Measurements from ENCODE around the gene MTFMT.
"Not testable (repeated sequence)": the region's sequence is repeated elsewhere in the genome, so short reads cannot be mapped to it uniquely, and the experiment has no call there.

The MTFMT gene

DNA sequence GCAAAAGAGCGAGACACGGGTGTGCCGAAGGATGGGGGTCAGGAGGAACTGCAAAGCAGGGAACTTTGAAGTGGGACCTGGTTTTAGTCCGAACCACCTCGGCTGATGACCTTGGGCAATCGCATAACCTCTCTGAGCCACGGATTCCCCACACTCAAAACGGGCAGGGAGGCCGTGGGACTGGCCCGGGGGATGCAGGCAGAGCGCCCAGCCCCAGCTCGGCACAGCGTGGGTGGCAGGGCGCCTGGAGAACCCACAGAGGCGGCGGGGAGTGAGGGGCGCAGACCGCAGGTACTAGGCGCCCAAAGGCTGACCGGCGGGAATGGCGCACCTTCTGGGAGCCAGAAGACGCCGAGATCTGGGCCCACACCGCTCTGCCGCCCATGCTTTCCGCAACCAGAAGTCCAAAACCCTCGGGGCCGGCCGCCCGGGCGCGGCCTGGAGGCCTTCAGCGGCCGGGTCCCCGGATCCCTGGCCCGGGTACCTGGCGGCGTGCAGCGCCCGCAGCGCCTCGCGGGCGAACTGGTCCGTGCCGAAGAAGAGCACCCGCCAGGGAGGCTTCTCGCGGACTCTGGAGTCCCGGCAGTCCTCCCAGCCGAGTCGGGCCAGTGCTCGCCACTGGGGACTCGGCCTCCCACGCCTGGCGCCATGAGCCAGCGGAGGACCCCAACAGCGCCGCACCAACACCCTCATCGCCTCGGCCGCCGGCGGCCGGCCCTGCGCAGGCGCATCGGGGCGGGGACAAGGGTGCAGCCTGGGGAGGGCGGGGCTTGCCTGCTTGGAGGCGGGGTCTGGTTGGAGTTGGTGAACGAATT is at the start of gene MTFMT:
TSS of gene MTFMT (minus strand) at position 719 of the 815 bp plus-strand sequence. CDS start at position 693, 26 bp downstream.
- no peak for DNase-seq

DNA sequence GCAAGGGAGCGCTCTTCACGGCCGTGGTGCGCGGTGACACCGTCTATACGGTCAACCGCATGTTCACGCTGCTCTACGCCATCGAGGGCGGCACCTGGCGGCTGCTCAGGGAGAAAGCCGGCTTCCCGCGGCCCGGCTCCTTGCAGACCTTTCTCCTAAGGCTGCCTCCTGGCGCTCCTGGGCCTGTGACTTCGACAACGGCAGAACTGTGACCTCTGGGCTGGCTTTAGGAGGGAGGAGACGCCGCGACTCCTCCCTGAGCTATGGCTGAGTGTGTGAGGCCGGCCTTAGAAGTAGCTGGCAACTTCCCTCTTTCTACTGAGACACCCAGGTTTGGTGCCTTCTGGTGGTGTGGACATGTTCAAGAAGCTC is 48.5 kb upstream of the MTFMT start:
- no peak for DNase-seq

DNA sequence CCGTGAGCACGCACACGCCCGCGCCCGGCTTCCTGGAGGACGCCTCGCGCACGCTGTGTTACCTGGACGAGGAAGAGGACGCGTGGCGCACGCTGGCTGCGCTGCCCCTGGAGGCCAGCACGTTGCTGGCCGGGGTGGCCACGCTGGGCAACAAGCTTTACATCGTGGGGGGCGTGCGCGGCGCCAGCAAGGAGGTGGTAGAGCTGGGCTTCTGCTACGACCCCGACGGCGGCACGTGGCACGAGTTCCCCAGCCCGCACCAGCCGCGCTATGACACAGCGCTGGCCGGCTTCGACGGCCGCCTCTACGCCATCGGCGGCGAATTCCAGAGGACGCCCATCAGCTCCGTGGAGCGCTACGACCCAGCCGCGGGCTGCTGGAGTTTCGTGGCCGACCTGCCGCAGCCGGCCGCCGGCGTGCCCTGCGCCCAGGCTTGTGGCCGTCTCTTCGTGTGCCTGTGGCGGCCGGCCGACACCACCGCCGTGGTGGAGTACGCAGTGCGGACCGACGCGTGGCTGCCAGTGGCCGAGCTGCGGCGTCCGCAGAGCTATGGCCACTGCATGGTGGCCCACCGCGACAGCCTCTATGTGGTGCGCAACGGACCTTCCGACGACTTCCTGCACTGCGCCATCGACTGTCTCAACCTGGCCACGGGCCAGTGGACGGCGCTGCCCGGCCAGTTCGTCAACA is 48.0 kb upstream of the MTFMT start:
- no peak for DNase-seq

DNA sequence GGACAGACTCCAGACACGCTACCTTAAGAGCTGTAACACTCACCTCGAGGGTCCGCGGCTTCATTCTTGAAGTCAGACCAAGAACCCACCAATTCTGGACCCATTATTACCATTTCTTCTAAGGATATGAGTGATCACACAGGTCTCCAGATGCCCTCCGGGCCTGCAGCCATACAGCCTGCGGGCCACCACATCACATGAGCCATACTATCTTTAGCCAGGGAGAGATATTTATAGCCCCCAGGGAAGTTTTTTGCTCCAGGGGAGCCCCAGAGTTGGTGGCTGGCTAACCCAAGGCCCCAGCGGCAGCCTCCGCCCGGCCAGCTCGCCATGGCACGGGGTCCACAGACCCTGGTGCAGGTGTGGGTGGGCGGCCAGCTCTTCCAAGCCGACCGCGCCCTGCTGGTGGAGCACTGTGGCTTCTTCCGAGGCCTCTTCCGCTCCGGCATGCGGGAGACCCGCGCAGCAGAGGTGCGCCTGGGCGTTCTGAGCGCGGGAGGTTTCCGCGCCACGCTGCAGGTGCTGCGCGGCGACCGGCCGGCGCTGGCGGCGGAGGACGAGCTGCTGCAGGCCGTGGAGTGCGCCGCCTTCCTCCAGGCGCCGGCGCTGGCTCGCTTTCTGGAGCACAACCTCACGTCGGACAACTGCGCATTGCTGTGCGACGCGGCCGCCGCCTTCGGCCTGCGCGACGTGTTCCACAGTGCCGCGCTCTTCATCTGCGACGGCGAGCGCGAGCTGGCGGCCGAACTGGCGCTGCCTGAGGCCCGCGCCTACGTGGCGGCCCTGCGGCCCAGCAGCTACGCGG is 47.2 kb upstream of the MTFMT start, which contains the start of gene KBTBD13:
TSS of gene KBTBD13 (plus strand) at position 261 of the 805 bp plus-strand sequence. CDS start at position 331, 70 bp downstream.
- no peak for DNase-seq

DNA sequence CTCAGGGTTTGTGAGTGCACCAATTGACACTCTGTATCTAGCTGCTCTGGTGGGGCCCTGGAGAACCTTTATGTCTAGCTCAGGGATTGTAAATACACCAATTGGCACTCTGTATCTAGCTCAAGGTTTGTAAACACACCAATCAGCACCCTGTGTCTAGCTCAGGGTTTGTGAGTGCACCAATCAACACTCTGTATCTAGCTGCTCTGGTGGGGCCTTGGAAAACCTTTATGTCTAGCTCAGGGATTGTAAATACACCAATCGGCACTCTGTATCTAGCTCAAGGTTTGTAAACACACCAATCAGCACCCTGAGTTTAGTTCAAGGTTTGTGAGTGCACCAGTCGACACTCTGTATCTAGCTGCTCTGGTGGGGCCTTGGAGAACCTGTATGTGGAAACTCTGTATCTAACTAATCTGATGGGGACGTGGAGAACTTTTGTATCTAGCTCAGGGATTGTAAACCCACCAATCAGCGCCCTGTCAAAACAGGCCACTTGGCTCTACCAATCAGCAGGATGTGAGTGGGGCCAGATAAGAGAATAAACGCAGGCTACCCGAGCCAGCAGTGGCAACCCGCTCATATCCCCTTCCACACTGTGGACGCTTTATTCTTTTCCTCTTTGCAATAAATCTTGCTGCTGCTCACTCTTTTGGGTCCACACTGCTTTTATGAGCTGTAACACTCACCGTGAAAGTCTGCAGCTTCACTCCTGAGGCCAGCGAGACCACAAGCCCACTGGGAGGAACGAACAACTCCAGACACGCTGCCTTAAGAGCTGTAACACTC is 46.4 kb upstream of the MTFMT start:
- DNase-seq: not testable (repeated sequence)

DNA sequence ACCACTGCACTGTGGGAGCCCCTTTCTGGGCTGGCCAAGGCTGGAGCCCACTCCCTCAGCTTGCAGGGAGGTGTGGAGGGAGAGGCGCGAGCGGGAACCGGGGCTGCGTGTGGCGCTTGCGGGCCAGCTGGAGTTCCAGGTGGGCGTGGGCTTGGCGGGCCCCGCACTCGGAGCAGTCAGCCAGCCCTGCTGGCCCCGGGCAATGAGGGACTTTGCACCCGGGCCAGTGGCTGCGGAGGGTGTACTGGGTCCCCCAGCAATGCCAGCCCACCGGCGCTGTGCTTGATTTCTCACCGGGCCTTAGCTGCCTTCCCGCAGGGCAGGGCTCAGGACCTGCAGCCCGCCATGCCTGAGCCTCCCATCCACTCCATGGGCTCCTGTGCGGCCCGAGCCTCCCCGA is 45.5 kb upstream of the MTFMT start:
- DNase-seq: not testable (repeated sequence)

DNA sequence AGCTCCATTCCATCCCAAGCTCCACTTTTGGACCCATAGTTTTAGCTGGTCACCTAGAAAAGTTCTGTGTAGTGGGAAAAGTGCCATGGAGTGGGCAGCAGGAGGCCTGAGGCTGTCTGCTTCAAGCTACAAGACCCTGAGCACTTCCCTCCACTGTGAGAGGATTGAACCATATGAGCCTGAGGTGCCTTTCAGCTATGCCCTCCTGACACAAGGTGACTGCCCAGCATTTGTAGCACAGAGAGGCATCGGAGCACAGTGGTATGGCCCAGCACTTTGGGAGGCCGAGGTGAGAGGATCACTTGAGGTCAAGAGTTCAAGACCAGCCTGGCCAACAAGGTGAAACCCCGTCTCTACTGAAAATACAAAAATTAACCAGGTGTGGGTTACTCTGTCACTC is 43.2 kb upstream of the MTFMT start:
- no peak for DNase-seq

DNA sequence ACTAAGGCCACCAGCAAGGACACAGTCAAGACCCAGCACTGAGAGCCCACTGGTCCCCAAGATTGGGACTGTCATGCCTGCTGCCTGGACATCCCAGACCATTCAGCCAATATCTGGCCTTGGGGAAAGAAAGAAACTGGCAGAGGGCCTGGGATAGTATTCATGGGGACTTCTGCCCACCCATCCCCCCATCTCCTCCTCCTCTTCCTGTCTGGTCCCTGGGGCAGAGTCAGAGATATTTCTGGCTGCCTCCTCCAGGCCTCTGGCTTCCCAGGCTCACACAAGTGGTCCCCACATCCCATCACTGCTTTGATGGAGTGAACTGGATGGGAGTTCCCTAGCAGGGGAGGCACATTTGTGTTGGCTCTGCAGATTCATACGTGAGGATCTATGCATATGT is 42.6 kb upstream of the MTFMT start:
- DNase-seq: no peak

DNA sequence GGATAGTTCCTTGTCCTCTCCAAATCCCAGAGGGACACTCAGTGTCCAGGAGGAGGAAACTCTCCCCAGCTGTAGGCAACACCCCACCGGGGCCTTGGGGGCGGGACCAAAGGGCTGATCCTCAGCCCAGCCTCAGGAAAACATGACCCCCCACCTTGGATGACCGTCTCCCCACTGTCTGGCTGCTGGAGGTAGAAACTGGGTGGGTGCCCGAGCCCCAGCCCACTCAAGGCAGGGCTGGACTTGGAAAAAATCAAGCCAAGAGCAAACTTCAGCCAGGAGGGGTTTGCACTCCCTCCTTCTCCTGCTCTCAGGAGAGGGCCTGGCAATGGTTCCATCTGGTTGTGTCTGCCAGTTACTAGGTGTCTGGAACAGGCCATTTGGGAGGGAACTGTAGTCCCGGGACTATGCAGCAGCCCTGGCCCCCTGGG is 42.0 kb upstream of the MTFMT start:
- no peak for DNase-seq

DNA sequence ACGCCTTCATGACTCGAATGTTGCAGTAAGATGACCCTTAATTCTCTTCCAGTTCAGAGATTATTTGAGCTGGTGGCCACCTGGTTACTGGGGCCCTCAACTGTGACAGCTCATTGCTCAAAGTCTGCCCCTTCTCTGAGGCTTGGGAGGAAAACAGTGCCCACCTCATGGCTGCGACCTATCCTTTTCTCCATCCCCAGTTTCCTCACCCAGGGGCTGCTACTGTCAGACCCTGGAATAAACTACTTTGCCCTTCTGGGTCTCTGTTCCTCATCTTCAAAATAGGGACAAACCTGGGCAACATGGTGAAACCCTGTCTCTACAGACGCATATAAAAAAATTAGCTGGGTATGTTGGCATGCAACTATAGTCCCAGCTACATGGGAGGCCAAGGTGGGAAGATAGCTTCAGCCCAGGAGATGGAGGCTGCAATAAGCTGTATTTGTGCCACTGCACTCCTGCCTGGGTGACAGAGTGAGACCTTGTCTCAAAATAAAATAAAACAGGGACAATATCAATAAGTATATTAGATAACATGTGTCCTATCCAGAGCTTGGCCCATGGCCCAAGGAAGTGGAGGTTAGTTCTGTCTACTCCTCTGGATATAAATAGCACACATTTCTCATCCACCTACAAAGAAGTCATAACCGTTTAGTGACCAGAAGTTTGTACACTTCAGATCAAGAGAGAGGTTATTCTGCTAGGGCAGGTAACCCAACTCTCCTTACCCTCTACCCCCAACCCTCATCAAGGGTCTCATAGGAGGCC is 40.5 kb upstream of the MTFMT start:
- no peak for DNase-seq

DNA sequence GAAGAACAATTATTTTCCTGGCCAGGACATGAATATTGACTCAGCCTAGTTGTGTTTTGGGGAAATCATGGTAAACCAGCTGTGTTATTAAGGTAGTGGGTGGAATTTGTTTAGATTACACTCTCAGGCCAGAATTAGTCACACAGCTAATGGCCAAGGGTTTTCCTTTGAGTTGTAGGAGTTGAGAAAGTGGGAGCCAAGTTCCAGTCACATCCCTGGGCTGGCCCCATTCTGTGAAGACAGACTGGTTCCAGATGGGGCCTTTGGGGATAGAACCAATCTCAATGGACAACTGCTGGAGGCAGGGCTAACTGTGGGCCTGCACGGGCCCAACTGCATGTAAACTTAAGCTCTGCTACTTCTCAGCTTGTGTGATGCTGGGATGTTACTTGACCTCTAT is 39.7 kb upstream of the MTFMT start:
- DNase-seq: no peak

DNA sequence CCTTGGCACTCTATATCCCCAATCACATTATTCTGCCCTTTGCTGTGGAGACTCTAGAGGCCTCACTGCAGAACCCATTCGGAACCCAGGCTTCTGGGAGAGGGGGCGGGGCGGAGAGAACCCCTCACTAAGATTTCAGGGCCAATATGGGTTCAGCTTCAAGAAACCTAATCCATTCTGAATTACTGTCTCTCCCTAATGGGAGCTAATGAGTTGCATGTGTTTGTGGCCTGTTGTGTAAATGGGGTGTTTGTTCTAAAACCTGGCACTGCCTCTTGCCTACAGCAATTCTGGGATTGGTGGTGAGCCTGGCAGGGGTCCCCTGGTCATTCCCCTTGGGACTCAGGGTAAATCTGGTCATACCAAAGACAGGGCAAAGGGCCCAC is 39.0 kb upstream of the MTFMT start:
- DNase-seq: no peak

DNA sequence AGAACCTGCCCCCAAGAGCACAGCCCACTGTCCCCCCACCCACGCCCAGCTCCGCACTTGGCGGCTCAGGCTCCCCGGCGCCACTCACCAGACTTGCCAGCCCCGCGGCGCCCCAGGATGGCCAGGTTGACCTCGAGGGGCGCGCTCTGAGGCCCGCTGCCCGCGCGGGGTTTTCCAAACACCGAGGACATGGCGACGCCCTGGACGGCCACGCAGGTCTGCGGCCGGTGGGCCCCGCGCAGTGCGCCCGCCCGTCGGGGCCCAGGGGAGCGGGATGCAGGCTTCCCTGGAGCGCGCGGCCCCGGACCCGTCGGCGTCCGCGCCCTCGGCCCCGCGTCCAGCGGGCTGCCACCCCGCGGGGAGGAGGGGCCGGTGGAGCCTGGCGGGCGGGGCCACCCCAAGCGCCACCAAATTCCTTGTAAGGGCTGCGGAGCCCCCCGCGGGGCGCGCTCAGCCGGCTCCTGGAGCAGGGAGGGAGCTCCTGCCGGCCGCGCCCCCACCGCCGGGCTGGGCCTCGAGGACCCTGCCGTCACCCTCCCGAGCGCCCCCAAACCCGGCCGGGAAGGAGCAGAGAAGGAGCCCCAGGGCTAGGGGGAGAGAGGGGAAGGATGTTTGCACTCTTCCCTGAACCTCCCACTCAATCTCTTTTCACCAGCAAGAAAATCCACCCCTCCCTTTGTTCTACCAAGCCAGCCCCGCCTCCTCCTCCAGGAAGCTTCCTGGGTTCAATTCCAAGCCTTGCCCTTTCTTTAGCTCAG is 38.4 kb upstream of the MTFMT start, which contains the start of gene RASL12:
TSS of gene RASL12 (minus strand) at position 347 of the 758 bp plus-strand sequence. CDS start at position 191, 156 bp downstream.
- no peak for DNase-seq

DNA sequence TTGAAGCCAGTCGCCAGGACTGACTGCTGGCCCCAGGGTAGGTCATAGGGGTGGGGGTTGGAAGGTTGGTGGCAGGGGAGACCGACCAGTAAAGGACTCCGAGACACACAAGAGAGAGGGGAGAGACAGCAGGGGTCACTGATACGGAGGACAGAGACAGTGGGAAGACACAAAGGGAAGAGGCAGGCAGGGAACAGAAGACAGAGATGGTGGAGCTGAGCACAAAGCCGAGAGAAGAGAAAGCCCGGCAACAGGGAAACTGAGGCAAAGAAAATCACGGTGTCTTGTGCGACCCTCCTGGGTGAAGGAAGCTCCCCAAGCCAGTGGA is 37.8 kb upstream of the MTFMT start:
- no peak for DNase-seq

DNA sequence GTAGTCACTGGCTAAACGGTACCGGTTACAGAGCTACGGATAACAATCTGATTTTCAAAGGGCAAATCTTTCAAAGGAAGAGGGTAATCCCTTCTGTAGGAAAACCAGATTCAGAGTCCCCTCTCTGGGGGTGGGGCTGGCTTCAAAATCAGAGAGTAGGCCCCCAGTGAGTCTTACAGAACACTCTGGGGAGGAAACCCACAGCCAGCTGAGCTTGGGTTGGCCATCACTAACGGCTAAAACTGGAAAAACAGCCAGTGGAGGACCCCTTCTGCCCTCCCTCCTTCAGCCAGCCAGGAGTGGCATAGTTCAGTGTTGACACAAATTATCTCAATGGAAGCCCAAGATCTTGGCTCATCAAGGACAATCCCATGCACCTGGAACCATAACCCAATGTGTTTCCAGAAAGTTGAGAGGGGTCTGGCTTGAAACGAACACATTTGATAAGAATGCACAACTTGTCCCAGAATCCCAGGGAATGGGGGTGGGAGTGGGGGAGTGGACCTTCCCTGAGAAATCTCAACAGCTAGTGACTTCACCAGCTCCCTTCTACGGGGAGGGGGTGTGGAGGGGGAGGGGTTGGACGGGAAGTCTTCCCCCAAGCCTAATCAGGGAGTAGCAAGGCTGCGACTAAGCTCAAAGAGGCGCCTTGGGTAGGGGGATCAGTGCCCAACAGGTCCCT is 37.3 kb upstream of the MTFMT start:
- DNase-seq: no peak

DNA sequence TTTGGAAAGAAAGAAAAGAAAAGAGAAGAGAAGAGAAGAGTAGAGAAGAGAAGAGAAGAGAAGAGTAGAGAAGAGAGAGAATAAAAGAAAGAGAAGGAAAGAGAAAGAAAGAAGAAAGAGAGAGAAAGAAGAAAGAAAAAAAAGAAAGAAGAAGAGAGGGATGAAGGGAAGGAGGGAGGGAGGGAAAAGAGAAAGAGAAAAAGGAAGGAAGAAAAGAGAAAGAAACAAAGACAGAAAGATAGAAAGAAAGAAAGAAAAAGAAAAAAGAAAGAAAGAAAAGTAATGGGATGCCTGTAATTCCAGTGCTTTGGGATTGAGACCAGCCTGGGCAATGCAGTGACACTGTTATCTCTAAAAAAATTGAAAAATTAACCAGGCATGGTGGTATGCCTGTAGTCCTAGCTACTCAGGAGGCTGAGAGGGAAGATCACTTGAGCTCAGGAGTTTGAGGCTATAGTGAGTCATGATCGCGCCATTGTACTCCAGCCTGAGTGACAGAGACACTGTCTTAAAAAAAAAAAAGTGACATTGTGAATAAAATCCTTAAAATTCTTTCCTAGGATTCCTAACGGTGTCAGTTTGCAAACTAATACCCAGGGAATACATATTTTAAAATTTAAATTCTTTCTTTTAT is 36.7 kb upstream of the MTFMT start:
- DNase-seq: no peak

DNA sequence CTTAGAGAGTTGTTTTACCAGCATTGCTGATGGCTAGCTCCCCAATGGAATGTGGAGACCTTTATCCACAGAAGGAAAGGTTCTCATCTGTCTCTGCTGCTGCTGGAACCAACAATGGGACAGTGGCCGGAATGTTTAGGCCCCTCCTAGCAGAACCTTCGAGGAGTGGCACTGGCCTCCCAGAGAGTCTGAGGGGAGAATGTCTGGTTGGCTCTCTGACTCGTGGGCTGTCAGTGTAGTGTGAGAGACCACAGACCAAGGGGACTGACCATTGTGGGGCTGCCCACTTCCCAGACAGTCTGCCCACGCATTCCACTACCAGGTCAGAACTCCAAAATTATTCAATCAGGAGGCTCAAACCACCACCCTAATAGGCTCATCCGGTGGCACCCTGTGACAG is 33.3 kb upstream of the MTFMT start:
- no peak for DNase-seq

DNA sequence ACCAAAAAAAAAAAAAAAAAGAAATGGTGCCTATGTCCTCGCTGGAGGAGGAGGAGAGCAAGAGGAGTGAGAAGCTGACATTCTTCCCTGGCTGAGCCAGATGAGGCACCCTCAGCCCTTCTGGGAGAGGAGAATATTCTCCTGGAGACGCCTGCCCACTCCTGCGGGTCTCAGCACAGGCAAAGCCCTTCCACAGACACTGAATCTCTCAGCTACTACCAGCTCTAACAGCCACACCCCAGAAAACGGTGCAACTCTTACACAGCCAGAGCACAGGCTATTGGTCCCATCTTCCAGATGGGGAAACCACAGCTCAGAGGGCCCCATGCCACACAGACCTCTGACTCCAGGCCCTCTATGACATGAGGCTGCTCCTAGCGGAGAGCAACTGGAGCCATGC is 32.6 kb upstream of the MTFMT start:
- DNase-seq: no peak

DNA sequence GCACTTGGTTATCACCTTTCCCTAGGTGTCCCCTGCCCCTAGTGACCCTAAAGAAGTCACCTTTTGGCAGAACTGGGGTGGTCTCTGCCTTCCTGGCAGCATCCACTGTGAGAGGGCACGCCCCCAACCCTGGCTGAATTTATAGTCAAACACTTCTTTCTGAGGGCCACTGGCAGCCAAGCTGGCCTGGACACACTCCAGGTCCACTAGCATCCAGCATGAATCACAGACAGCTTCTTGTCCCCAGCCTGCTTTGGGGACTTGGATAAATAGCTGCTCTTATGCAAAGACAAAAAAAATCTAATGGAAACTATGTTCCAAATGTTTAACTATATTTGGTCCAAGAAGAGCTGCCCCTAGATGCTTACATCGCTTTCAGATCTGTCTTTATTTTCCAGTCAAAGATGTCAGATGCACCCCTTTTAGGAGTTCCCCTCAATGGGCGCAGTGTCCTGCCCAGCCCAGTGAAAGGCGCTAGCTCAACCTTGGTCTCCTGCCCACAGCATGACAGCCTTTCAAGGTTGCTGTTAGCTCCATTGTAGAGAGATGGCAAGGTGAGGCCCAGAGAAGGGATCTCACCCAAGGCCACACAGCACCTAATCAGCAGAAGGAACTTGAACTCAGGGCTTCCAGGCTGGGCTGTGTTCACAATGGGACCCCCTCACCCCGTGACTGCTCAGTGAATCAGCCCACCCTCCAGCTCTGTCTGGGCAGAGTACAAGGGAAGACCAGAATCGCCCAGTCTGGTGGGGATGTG is 31.4 kb upstream of the MTFMT start:
- no peak for DNase-seq

Measured in NCI-H187 treated with DMSO at 0.1 percent for 48 hours (cell line).